Measurements from ENCODE around the gene SUMO4. TPM values are rescaled to one million over a fixed set of nuclear protein-coding genes. Genes with fewer than 3 reads are reported as not detected.

The SUMO4 gene
- total and polyA plus RNA-seq, 3 donors from 2014 or later: 4.6 to 6.3 TPM; not detected in 1

- 55 to 83% methylated on average over 7 of the region's 7 CpGs for WGBS, 2 donors
- Histone ChIP-seq H3K27me3 (no peaks in the 10 kb centered on the region), H3K9me3 (no peaks in the 10 kb centered on the region), H3K4me3 (no peak overlapping the region), H3K4me1 (peaks cover 2% of the 10 kb centered on the region), H3K36me3 (ENCODE audit: low read depth, missing control alignments) (no peaks in the 10 kb centered on the region), H3K27ac (no peak overlapping the region)
- no peak for TF ChIP-seq CTCF (IDR thresholded peaks at IDR 0.05)
- no peak for TF ChIP-seq POLR2A (IDR thresholded peaks at IDR 0.05)
- DNase-seq: peak; percentile 64
- intact Hi-C loops (cut with DNase I; ENCODE audit: low total_unique reads): no loop called here
Observed at GRCh38 chr6:149445573-149445972, 45.5 kb downstream of the SUMO4 start.

GRCh38 chr6:149446791-149447376 is 46.8 kb downstream of the SUMO4 start:
- H3K9me3 ChIP-seq: no peaks in the 10 kb centered on the region
- H3K4me1 ChIP-seq: peaks cover 2% of the 10 kb centered on the region
- intact Hi-C loops (cut with DNase I; ENCODE audit: low total_unique reads): no loop called here
- WGBS, 2 donors: 89 to 91% methylated on average over 5 of the region's 5 CpGs
- no peak overlapping the region for H3K27ac ChIP-seq
- no peaks in the 10 kb centered on the region for H3K27me3 ChIP-seq
- no peak for TF ChIP-seq POLR2A (IDR thresholded peaks at IDR 0.05)
- no peak for TF ChIP-seq CTCF (IDR thresholded peaks at IDR 0.05)
- no peak overlapping the region for H3K4me3 ChIP-seq
- H3K36me3 ChIP-seq (ENCODE audit: low read depth, missing control alignments): no peaks in the 10 kb centered on the region
- DNase-seq: no peak

- H3K4me3 ChIP-seq: no peak overlapping the region
- DNase-seq: no peak
- no peak overlapping the region for H3K27ac ChIP-seq
- no peaks in the 10 kb centered on the region for H3K9me3 ChIP-seq
- 92 to 93% methylated on average over 5 of the region's 5 CpGs for WGBS, 2 donors
- H3K27me3 ChIP-seq: no peaks in the 10 kb centered on the region
- no peaks in the 10 kb centered on the region for H3K36me3 ChIP-seq (ENCODE audit: low read depth, missing control alignments)
- intact Hi-C loops (cut with DNase I; ENCODE audit: low total_unique reads): no loop called here
- TF ChIP-seq POLR2A (IDR thresholded peaks at IDR 0.05): no peak
- no peak for TF ChIP-seq CTCF (IDR thresholded peaks at IDR 0.05)
- peaks cover 10% of the 10 kb centered on the region for H3K4me1 ChIP-seq
Observed at GRCh38 chr6:149448821-149449453, 48.9 kb downstream of the SUMO4 start.

- H3K27ac ChIP-seq: no peak overlapping the region
- no peaks in the 10 kb centered on the region for H3K9me3 ChIP-seq
- DNase-seq: no peak
- peak overlapping the region; percentile 31 to 56 for H3K4me3 ChIP-seq
- 63 to 67% methylated on average over 8 to 13 of the region's 14 CpGs for WGBS, 2 donors
- H3K27me3 ChIP-seq: no peaks in the 10 kb centered on the region
- no peaks in the 10 kb centered on the region for H3K36me3 ChIP-seq (ENCODE audit: low read depth, missing control alignments)
- TF ChIP-seq POLR2A (IDR thresholded peaks at IDR 0.05) (no peak), CTCF (IDR thresholded peaks at IDR 0.05) (no peak)
- intact Hi-C loops (cut with DNase I; ENCODE audit: low total_unique reads): no loop called here
- peaks cover 20% of the 10 kb centered on the region for H3K4me1 ChIP-seq
Observed at GRCh38 chr6:149449831-149450678, 50.0 kb downstream of the SUMO4 start.

Other genes with a start within 250 kb of the SUMO4 start
- 10 to 100 TPM; 61.0 to 84.7 TPM for gene TAB2, start 82.5 kb upstream of the SUMO4 start, total RNA-seq
- gene TAB2, start 82.5 kb upstream of the SUMO4 start, polyA plus RNA-seq (ENCODE audit: insufficient read depth, low read depth, low replicate concordance): 45.1 TPM
- 1 to 10 TPM; 1.4 to 2.1 TPM for gene ZC3H12D, start 84.8 kb downstream of the SUMO4 start, total RNA-seq
- 0.61 TPM for gene ZC3H12D, start 84.8 kb downstream of the SUMO4 start, polyA plus RNA-seq (ENCODE audit: insufficient read depth, low read depth, low replicate concordance)
- 10 to 100 TPM; 36.0 to 39.4 TPM for gene PPIL4, start 145.8 kb downstream of the SUMO4 start, total RNA-seq
- gene PPIL4, start 145.8 kb downstream of the SUMO4 start, polyA plus RNA-seq (ENCODE audit: insufficient read depth, low read depth, low replicate concordance): 13.9 TPM
- gene GINM1, start 166.1 kb downstream of the SUMO4 start, total RNA-seq: 10 to 100 TPM; 47.5 to 58.7 TPM
- 80.3 TPM for gene GINM1, start 166.1 kb downstream of the SUMO4 start, polyA plus RNA-seq (ENCODE audit: insufficient read depth, low read depth, low replicate concordance)
- 10 to 100 TPM; 46.6 to 49.4 TPM for gene KATNA1, start 248.5 kb downstream of the SUMO4 start, total RNA-seq
- 81.5 TPM for gene KATNA1, start 248.5 kb downstream of the SUMO4 start, polyA plus RNA-seq (ENCODE audit: insufficient read depth, low read depth, low replicate concordance)

Measured in testis (tissue), 3 donors.